Ovary (tissue), 3 donors: ENCODE measurements around the gene NFATC3.
A peak's percentile ranks its signal among the peaks of the same experiment; 100 is the strongest.

Experiments used
- CTCF ChIP-seq, 3 donors: fragments of 450-650 bp in 2 of 3; fragments of 200-600 bp in 1 of 3; IDR thresholded peaks; one replicate each; pipeline versions ENCODE4 v1.5.1 to v1.8.0; 2016 to 2022; ENCODE audit warnings: antibody characterized with exemption in 3 of 3, mild to moderate bottlenecking in 1 of 3
- POLR2A ChIP-seq: fragments of 450-650 bp; IDR thresholded peaks from one replicate; pipeline ENCODE4 v1.6.1; 2017; ENCODE audit warnings: antibody characterized with exemption, mild to moderate bottlenecking, moderate library complexity
- donor health status: DM: no; HTN: no; CAD: no.

GRCh38 chr16:68084504-68085258, 489 bp upstream of the NFATC3 start:
- TF ChIP-seq CTCF (IDR thresholded peaks at IDR 0.05) = peak in 2 of 3 donors; percentile 34 to 43
- peak; percentile 44 for TF ChIP-seq POLR2A
